HG02970 (cell line): ENCODE results near the gene ATF6B.
"Not testable (repeated sequence)": the region's sequence is repeated elsewhere in the genome, so short reads cannot be mapped to it uniquely, and the experiment has no call there.

ENCODE experiments used
- ATAC-seq: cut with Tn5 transposase; IDR thresholded peaks from one replicate; pipeline ENCODE4 v1.9.1; 2021; ENCODE audit warnings: mild to moderate bottlenecking, moderate library complexity, moderate number of reproducible peaks; ENCODE audit not compliant: unreplicated experiment, low FRiP score

Gene ATF6B

DNA sequence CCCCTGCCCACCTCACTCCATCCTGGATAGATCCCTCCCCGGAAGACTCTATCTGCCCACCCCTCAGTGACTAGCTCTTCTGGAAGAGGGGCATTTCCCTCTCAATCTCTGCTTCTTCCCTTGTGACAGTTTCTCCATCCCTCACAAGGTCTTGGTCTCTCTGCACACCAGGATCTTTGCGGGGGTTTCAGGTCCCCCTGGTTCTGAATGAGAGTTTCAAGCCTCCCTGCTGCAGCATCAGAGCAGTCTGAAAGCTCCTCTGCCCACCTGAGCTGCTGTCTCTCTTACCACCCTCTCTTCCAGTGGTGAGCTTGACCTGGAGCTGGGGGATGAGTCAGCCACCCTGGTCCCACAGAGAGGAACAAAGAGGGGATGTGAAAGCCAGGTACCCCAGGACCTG is 43.3 kb downstream of the ATF6B start:
- no peak for ATAC-seq

DNA sequence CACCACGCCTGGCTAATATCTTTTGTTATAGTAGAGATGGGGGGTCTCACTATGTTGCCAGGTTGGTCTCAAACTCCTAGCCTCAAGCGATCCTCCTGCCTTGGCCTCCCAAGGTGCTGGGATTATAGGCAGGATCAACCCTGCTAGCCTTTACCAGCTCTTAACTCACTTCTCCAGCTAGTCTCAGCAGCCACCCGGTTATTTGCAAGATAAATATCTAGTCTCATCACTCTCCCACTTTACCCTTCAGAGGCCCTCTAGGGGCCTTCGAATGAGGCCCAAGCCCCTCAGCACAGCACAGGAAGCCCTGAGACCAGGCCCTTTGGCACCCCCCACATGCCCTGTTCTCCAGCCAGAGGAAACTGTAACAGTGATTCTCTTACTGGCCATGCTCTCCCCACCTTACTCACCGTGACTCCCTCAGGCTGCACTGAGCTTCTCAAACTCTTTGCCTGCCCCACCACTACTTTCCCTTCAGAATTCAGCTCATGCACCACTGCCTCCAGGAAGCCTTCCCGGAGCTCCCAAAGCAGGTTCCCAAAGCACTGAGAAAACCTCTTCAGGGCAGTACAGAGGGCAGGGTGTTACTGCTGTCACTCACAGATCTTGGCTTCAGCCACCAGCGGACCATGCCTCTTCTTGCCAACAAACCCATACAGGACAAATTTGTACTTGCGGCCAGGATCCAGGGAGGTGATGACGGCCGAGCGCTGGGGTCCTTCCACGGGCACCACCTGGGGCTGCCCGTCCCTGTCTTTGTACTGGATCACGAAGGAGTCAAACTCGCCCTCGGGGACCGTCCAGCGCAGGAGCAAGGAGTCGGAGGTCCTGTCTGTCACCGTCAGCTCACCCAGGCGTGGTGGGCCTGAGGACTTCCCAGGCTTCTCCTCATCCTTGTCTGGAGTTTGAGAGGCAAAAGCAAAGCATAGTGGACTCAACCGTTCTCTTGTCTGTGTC is 44.0 kb downstream of the ATF6B start:
- no peak for ATAC-seq

DNA sequence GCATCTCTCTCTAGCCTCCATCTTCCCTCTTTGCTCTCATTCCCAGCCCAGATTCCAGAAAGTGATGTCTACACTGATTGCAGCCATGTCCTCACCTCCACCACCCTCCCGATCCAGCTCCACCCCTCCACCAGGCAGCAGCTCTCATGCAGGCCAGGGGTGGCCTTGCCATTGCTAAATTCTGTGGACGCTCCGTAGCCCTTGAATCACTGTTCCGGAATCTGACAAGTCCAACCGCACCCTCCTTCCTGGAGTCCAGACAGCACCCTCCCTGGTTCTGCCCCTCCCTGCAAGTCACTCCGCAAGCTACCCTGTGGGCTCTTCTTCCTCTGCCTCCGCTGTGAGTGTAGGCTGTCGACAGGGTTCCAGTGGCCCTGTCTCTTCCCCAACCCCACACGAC is 45.1 kb downstream of the ATF6B start:
- ATAC-seq: no peak

DNA sequence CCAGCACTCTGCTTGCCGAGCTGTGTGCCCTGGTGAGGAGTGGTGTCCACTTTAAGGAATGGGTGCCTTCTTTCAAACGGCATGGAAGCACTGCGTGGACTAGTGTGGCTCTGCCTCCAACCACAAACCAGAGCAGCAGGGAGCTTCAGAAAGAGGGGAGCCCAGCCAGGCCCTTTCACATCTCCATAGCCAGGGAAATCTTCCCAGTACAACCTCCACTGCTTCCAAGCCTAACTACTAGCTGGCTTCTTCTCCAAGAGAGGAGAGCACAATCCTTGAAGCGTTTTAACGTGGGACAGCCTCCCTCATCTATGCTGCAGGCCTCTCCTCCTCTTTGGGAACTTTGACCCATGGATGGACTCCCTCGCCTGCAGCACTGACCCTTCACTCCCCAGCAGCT is 45.6 kb downstream of the ATF6B start:
- ATAC-seq: no peak

DNA sequence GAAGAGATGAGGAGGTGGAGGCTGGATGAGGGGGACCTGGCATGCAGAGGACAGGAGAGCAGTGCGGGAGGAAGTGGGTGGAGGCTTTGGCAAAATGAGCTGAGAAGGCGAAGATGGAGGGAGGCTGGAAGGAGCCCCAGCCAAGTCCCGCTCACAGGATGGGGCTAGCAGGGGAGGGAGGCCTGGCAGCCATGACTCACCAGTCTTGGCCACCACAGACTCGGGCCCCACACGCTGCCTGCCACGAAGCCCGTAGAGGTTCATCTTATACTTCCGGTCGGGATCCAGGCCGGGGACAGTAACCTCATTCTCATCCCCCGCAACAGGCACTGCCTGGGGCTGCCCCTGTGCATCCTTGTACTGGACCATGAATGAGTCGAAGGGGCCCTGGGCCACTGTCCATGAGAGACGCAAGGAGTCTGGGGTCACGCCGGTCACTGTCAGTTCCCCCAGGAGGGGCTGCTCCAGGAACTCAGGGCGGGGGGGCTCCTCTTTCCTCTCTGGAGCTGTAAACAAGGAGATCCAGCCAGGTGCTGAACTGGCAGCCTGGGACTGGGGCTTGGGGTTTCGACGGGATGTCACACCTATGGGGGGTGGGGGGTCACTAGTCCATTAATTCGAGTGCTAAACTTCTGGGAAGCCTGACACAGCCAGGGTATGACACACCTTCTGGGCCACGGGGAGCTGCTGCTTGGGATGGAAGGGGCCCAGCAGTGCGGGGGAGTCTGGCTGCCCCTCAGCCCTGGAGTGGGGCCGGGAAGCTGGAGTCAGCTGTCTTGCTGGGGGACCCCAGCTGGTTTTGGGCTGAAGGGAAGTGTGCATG is 46.7 kb downstream of the ATF6B start:
- no peak for ATAC-seq

DNA sequence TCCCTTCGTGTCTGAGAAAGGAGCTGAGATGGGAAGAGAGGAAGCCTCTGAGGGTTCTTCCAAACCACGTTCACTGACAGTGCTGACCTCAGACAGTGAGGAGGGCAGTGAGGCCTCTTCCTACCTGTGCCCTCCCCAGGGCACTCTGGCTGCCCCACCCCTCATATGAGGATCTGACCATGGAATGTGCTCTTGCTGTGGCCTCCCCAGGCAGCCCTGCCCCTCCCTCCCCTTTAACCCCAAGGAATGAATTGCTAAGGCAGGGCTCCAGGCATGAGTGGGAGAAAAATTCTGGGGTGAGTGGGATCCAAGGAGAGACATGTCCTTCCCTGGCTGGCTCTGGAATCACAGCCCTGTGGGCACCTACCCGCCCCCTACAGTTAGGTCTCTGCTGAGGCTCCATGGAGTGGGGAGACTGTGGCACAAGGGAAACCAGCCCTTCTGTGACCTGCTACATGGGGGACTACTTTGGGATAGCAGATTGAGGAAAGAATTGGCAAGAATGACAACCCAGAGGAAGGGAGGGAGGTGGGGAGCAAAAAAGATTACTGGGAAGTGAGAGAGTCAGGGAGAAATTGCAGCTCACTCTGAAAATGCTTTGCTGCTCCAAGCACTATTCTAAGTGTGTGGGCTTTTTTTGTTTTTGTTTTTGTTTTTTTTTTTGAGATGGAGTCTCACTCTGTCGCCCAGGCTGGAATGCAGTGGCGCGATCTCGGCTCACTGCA is 48.3 kb downstream of the ATF6B start:
- ATAC-seq: no peak

DNA sequence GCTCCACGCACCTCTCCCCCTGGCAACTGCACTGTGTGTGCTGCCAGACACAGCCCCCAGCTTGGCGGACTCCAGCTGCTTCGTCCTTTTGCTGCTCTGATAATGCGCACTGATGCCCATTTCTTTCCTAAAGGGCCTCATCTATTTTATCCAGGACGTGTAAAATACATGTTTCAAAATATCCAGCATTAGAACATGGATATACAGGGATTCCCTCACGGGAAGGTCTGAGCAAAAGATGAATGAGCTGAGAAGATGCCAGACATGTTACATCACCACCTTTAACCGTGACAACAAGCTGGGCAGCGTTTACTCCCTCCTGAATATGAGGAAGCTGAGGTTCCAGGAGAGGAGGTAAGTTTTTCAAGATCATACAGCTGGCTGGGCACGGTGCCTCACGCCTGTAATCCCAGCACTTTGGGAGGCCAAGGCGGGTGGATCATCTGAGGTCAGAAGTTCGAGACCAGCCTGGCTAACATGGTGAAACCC is 51.7 kb downstream of the ATF6B start:
- no peak for ATAC-seq

DNA sequence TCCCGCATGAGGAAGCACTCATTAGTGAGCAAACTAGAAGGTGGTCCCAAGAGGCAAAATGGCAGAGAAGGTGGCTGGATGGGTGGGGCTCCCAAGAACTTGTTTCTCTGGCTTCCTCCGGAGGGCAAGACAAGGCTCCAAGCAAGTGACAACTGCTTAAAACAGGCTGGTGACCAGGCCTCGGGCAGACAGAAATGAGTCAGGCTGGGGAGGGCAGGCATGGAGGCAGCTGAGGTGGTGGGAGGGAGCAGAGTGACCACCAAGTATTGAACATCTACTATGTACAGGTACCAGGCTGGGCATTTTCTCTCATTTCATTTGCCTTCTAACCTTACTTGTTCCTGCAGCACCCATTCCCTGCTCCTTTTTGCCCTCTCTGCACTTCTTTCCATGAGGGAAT is 52.3 kb downstream of the ATF6B start:
- ATAC-seq: no peak

DNA sequence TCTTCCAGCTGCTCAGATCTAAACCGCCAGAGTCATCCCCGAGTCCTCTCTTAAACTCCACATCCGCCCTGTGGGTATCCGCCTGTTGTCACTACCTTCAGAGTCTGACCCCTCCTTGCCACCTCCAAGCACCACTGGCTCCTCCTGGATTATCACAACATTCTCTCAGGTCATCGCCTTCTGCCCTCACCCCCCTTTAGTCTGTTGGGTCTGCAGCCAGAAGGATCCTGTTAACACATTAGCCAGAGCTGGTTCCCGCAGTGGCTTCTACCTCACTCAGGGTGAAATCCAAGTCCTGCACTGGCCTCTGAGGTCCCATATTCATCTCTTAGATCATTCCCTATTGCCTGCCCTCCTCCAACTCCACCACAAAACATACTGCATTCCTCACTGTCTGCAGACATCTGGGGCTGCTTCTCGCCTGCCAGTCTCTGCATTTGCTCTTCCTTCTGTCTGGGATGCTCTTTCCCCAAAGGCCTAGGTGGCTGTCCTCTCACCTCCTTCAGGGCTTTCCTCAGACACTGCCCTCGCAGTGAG is 53.0 kb downstream of the ATF6B start:
- ATAC-seq: no peak

DNA sequence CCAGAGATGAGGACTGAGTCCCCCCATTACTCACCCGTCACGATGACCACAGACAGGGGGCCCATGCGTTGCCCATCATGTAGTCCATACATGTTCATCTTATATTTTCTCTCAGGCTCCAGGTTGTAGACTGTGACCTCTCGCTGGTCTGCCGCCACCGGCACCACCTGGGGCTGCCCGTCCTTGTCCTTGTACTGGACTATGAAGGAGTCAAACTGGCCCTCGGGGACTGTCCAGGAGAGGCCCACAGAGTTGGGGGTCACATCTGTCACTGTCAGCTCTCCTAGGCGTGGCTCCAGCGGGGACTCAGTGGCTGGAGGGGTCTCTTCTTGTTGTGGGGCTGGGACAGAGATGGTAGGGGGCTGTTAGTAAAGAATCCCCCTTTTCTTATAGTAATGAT is 54.4 kb downstream of the ATF6B start:
- no peak for ATAC-seq

DNA sequence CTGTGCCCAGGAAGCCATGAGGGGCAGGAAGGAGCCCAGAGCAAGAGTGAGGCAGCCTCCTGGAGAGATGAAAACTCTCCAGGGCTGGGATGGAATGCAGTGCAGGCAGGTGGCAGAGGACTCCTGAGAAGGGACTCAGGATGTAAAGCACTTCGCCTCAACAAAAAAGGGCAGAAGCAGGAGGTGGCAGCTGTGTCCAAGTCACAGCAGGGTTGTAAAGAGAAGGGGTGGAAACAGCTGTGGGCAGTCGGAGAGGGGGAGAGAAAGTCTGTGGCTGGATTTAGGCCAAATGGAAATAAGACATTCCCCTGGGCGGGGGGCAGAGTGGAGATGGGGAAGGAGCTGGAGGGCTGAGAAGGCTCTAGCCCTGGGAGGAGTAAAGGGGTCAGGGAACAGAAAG is 54.9 kb downstream of the ATF6B start:
- no peak for ATAC-seq

DNA sequence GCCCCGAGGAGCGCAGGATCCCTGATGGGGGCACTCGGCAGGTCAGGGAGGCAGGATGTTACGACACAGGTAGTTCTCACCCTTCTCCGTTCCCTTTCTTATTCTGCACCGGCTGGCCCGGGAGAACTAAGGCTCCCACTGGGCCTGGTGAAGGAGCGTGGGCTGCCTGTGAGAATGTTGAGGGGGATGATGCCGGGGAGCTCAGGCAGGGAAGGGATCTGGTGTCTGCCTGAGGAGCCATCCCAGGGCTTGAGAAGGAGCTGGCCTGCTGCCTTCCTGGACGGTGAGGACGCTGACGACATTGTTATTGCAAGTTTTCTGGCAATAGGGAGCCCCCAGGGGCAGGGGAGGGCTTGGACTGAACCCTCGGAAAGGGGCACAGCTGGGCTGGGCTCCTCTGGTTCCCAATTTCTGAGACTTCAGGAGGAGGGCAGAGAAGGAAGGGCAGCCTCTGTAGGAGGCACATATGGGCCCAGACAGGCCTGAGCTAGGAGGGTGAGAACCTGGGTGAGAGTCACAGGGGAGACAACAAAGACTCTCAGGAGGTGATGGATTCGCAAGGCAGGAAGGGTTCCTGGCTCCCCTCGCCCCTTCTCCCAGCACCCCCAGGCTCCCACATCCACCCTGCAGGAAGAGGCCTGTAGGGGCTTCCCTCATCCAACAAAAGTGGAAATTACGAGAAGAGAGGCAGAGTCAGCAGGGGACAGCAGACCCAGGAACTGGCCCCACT is 57.1 kb downstream of the ATF6B start:
- ATAC-seq: no peak

DNA sequence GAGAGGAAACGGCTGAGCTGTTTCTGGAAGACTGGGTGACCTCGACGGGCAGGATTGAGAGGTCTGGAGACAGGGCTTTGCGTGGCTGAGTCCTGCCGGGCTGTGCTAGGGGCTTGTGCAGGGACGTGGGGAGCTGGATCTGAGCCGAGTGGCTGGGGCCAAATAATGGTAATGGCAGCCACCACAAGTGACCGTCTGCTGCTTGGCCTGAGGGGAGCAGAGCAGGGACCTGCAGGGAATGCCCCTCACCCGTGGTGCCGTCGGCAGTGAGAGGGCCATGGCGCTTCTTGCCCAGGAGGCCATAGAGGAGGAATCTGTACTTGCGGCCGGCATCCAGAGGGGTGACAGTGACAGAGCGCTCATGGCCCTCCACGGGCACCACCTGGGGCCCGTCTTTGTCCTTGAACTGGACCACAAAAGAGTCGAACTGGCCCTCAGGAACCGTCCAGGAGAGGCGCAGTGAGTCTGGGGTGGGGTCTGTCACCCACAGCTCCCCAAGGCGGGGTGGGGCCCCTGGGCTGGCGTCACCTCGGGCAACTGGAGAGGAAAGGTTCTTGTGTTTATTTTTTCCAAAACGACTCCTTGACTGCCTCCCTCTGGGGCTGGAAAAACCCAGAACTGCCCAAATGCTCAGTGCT is 58.0 kb downstream of the ATF6B start:
- ATAC-seq: no peak

DNA sequence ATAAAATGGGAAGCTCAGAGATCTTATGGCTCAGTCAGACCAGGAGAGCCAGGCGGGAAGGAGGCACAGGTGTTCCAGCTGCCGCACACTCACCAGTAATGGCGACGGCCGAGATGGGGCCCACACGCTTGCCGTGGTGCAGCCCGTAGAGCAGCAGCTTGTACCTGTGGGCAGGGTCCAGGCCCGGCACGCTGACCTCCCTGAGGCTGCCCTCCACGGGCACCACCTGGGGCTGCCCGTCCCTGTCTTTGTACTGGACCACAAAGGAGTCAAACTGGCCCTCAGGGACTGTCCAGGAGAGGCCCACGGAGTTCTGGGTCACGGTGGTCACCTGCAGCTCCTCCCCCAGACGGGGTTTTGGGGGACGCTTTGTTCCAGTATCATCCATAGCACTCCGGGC is 58.6 kb downstream of the ATF6B start:
- no peak for ATAC-seq

DNA sequence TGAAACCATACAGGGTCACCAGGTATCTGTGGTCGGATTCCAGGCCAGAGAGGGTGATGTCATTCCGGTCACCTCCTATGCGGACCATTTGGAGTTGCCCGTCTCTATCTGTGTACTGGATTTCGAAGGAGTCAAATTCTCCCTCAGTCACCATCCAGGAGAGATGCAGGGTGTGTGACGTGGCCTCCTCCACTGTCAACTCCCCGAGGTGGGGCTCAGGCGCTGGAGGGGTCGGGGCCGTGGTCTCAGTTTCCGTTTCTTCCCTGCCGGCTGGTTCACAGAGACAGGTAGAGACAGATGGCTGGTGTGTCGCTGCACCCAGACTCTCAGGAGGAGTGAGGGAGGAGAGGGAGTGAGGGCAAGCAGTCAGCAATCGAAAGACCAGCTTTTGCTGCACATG is 59.2 kb downstream of the ATF6B start:
- no peak for ATAC-seq

DNA sequence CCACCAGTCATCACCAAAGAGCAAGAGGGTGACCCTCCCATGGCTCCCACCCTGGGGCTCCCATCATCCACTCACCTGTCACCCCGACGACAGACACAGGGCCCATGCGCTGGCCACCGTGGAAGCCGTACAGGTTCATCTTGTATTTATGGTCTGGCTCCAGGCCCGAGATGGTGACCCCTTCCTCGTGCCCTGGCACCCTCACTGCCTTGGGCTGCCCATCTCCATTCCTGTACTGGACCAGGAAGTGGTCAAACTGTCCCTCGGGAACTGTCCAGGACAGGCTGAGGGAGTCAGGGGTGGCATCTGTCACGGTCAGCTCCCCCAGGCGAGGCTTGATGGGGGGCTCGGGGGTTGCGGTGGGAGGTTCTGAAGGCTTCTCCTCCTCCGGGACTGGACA is 59.7 kb downstream of the ATF6B start:
- ATAC-seq: not testable (repeated sequence)

DNA sequence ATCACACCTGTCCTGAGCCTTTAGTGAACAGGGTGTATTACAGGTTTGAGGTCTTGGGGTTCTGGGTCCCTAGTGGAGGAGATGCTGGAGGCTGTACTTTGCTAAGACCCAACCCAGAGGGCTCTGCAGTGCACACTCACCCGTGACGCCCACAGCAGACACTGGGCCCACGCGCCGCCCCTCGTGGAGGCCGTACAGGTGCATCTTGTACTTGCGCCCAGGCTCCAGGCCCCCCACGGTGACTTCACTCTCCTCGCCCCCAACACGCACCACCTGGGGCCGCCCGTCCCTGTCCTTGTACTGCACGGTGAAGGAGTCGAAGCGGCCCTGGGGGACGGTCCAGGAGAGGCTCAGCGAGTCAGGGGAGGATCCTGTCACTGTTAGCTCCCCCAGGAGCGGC is 60.5 kb downstream of the ATF6B start:
- not testable (repeated sequence) for ATAC-seq
